NOMO-1 treated with dmso at 0.1 percent for 144 hours (cell line): Measurements from ENCODE around the gene ALG10B.
"Not testable (repeated sequence)": the region's sequence is repeated elsewhere in the genome, so short reads cannot be mapped to it uniquely, and the experiment has no call there.

Experiments
- DNase-seq: peaks from one replicate; lab custom pipeline; 2025; ENCODE audit not compliant: unreplicated experiment; lab: John Stamatoyannopoulos, UW

ALG10B gene, protein sequence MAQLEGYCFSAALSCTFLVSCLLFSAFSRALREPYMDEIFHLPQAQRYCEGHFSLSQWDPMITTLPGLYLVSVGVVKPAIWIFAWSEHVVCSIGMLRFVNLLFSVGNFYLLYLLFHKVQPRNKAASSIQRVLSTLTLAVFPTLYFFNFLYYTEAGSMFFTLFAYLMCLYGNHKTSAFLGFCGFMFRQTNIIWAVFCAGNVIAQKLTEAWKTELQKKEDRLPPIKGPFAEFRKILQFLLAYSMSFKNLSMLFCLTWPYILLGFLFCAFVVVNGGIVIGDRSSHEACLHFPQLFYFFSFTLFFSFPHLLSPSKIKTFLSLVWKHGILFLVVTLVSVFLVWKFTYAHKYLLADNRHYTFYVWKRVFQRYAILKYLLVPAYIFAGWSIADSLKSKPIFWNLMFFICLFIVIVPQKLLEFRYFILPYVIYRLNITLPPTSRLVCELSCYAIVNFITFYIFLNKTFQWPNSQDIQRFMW

DNA sequence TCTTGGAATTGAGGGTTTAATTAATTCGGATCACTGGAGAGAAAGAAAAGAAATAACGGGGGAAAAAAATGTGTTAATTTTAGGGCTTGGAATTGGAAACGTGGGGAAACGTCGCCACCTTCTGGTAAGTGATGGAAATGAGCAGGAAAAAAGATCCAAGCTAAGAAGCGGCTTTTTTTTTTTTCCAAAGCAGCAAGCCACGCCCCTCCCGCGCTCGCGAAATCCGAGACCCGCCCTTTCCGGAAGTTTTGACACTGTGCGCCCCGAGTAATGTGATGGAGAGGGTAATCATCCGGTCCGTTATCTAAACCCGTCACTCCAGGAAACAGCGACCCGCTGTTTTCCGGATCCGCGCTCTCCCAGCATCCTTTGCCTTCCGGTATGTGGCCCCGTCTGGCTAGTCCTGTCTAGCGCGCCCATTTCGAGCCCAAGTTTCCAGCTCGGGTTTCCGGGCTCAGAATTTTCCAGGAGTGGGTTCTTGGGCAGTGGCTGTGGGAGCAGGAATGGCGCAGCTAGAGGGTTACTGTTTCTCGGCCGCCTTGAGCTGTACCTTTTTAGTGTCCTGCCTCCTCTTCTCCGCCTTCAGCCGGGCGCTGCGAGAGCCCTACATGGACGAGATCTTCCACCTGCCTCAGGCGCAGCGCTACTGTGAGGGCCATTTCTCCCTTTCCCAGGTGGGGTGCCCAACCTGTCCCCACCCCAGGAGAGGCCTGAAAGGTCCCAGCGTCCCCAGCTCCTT, at the start of gene ALG10B:
Gene ALG10B (plus strand): TSS at position 384 of the 739 bp plus-strand sequence. CDS start 120 bp downstream, at position 504.
- DNase-seq = peak; percentile 96

DNA sequence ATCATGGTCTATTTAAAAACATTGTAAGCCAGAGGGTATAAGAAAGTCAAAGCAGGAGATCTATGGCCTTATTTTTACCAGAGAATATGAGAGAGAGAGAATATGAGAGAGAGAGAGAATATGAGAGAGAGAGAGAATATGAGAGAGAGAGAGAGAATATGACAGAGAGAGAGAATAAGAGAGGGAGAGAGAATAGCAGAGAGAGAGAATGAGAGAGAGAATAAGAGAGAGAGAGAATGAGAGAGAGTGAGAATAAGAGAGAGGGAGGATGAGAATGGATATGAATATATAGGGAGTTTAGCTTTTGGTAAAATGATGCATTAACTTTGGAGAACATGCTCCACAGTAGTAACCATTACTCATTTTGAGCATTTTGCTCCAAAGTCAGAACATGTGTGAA, 48.0 kb upstream of the ALG10B start:
- DNase-seq = no peak

DNA sequence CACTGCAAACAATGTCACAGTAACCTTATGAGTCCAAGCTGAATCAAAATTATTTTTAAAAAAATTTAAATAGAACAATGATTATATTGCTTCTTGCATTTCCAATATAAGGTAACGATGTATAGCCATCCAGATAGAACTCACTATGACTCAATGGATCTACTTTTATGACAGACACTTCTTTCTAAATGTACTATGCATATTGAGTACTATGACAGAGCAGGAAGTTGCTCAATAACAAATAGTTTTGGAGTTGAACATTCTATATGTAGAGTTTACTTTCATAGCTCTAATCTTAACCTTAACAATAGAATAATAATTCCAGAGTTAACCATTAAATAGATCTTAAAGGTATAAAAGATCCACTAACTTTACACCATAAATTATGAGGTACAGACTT, 46.7 kb upstream of the ALG10B start:
- no peak for DNase-seq

DNA sequence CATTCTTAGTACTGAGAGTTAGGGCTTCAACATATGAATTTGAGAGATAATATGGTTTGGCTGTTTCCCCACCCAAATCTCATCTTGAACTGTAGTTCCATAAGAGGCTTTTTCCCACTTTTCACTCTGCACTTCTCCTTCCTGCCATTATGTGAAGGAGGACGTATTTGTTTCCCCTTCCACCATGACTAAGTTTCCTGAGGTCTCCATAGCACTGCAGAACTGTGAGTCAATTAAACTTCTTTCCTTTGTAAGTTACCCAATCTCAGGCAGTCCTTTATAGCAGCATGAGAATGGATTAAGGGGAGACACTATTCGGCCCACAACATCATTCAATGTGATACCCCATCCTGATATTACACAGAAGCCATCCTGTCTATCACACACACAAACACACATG, 36.8 kb upstream of the ALG10B start:
- no peak for DNase-seq

DNA sequence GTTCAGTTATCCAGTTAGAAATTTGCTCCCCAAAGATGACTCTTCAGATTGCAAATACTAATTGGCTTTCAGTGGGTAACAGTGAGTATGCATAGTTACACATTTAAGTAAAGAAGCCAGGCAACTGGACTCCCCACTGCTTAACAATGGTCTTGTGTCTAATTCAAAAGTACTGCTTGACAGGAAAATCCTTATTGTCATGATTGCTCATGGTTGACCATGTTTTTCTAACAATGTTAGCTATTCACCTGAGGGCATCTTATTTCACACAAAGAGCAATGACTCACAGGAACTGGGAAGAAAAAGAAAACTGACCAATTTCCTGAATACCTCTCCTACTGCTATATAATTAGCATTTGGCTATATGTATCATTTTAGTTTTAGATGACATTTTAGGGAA, 33.7 kb upstream of the ALG10B start:
- DNase-seq = no peak

DNA sequence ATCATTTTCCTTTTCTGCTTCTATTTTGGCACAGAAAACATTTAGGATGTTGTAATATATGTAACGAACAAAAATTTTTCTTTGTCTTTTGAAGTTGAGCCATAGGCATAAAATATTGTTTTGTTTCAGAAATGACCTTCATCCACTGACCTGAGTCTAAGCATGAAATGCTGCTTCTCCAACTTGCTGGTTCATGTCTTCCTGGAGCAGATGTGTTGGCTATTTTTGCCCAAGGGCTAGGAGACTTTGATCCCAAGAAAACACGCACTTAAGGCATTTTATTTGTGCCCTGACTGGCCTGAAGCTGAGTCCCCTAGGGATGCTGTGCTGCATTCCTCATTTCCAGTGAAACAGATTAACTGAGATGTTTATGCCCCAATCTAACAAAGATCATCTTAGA, 27.2 kb upstream of the ALG10B start:
- no peak for DNase-seq

DNA sequence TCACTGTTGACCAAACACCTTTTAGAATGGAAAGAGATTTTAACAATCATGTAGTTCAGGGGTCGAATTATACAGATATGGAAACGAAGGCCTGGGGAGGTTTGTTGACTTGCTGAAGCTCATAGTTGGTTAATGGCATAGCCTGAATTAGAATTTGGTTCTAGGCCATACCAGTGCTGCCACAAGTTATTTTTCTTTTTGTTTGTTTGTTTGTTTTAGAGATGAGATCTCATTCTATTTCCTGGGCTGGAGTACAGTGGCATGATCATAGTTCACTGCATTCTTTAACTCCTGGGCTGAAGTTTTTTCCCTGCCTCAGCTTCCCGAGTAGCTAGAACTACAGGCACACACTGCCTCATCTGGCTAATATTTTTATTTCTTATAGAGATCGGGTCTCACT, 25.4 kb upstream of the ALG10B start:
- no peak for DNase-seq

DNA sequence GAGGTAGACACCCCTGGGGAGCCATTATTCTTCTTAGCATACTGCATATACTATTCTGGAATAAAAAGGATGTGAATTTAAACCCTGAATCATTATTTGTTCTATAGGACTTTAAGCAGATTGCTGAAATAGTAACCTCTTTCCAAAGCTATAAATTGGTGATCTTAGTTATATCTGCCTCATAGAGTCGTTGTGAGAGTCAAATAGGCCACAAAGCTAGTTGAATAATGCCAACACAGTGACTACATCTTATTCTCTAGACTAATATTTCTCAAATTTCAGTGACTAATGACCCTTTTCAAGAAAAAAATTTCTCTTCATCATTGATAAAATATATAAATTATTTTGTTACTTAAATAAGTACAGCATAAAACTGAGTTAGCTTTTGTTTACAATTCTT, 13.6 kb upstream of the ALG10B start:
- DNase-seq = not testable (repeated sequence)

DNA sequence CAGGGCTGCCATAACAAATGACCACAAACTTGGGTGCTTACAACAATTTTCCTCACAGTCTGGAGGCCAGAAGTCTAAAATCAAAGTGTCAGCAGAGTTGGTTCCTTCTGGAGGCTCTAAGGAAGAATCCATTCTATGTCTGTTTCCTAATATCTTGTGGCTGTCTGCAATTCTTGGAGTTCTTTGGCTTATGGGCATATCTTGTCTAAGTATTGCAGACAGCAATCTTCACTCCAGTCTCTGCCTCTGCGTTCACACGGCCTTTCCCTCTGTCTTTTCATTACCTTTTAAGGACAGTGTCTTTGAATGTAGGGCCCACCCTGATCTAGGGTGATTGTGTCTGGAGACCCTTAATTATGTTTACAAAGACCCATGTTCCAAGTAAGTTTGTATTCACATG, 5.4 kb downstream of the ALG10B start:
- not testable (repeated sequence) for DNase-seq

DNA sequence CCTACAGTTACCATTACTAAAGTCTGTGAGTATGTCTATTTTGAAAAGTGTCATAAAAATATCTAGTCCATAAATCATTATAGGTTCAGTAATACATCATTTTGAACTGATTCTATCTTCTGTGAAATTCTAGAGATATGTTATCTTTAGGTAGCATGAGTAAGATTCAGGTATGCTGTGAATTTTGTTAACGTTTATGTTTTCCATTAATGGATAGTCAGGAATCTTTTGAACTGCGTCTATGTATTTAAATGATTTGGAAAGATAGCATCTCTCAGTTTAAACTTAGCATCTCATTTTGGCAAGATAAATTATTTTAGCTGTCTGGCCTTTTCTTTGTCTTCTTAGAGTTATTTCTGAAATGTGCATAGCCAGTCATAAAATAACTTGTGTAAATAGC, 8.3 kb downstream of the ALG10B start:
- no peak for DNase-seq

DNA sequence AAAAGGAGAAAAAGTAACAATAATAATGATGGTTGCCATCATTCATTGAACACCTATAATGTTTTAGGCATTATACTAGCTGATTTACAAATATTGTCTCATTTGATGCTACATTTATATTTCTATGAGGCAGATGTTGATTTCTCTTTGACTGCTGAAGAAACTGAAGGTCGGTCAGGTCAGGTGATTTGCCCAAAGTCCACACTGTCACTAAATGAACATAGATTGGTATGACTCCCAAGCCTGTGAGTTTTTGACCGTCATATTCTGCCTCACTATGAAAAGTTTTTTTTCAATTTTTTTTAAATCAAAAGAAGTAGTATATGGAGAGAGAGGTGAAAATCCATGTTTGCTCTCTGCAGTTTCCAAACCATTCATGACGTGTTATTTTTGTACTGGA, 10.8 kb downstream of the ALG10B start:
- no peak for DNase-seq

DNA sequence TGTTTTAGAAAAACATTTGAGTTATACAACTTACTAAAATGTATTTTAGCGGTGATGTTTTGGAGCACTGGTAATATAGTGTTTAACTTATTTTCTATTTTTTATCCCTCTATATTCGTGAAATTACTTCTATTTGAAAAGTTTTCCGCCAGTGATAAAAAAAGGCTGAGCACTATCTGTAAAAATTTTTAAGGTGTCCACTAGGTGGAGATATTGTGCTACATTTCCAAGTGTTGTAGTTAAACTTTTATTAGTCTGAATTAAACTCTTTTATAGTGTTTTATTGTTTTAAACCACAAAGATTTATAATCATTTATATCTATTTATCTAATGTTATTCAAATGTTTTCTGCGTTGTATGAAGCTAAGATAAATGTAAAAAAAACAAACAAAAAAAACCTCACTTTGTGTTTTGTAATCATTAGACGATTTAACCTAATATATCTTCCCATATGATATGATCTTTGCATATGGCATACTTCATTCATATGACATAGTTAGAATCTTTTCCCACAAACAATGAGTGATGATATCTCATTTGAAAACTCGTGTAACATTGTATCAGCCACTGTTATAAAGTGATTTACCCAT, 11.8 kb downstream of the ALG10B start:
- DNase-seq = no peak

DNA sequence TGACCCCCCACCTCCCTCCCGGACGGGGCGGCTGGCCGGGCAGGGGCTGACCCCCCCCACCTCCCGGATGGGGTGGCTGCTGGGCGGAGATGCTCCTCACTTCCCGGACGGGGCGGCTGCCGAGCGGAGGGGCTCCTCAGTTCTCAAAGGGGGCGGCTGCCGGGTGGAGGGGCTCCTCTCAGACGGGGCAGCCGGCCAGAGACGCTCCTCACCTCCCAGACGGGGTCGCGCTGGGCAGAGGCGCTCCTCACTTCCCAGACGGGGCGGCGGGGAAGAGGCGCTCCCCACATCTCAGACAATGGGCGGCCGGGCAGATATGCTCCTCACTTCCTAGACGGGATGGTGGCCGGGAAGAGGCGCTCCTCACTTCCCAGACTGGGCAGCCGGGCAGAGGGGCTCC, 13.8 kb downstream of the ALG10B start:
- not testable (repeated sequence) for DNase-seq

DNA sequence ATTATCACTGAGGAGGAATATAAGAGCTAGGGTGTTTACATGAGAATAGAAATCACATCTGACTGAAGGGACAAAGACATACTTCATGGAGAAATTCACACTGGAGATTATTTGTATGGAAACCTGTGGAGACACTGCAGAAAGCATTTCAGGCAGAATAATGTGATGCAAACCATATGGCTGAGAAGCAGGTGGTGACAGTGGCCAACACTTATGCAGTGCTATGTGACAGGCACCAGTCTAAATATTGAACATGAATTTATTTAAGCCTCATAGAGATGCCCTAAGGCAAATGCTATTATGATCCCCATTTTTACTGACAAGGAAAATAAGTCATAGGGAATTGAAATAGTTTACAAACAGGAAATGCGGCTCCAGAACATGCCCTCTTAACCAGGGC, 16.2 kb downstream of the ALG10B start:
- no peak for DNase-seq

DNA sequence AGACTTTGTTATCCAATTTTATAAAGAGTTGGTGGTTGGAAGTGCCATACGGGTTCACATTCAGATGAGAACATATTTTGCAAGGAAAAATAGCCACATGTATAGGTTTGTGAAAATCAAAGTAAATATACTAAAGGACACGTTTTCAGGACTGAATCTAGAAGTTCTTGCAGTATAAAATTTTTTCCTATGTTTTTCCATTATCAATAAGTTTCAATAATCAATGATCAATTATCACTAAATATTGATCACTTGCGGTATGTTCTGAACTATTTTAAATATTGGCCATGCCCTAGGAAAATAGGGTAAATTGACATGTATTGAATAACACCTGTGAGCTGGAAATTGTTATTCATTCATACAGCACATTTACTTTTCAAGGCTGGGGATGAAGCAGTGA, 25.9 kb downstream of the ALG10B start:
- no peak for DNase-seq

DNA sequence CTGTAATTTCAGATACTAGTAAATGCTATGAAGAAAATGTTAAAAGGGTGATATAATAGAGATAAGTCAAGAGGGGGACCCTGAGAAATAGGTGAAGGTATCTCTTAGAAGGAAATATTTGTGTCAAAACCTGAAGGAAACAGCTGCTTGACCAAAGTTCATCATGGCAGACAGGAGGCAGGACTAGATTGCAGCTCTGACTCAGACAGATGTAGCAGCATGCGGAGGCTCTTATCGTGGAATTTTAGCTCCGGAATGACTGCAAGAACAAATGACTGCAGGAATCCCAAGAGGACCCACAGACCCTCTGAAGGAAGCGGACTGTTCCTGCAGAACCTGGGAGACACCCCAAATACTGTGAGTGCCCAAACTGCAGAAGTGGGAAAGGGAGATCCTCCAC, 26.7 kb downstream of the ALG10B start:
- not testable (repeated sequence) for DNase-seq

DNA sequence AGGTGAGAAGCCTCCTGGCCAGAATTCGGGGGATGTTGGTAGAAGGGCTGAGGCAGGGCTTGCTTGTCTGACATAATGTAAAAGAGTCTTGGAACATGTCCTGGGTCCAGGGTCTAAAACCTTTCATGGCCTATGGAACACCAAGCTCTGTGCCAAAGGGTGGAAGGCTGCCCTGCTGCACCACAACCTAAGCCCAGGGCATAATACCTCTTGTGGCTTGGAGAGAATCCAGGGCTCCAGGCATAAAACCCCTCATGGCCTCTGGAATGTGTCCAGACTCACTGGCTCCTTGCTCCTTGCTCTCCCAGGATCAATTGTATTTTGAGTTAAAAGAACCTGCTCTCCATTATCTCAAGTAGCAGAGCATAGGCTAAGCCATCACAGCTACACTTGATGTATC, 27.3 kb downstream of the ALG10B start:
- DNase-seq = not testable (repeated sequence)

DNA sequence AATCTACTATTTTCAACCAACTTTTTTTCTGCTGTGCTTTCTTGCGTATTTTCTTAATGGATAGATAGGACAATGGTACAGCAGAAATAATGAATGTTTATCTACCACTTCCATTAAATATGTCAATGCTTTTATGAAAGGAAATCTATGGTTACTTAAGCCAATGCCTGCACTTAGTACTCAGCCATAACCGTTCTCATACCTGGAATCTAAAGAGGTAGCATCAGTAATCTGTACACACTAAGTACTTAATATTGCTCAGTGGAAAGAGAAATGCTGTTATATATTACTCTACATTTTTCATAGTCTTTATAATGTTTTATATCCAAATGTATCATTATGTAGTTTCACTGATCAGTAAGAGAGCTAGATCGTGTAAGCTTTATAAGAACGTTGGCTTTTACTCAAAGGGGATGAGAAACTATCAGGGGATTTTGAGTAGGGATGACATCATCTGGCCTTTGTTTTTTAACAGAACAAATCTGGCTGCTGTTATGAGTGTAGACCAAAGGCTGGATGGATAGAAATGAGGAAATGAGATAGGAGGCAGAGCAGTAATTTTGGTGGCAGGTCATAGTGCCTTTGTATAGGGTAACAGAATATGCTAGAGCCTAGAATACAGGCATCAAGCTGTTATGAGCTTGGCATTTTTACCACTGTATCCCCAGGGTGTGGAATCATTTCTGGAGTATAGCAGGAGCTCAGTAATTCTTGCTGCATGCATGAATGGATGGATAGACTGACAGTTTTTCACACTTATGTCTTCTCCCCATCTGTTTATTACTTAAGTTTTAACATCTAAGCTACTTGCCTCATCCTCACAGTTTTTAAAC, 34.0 kb downstream of the ALG10B start:
- DNase-seq = peak; percentile 14

DNA sequence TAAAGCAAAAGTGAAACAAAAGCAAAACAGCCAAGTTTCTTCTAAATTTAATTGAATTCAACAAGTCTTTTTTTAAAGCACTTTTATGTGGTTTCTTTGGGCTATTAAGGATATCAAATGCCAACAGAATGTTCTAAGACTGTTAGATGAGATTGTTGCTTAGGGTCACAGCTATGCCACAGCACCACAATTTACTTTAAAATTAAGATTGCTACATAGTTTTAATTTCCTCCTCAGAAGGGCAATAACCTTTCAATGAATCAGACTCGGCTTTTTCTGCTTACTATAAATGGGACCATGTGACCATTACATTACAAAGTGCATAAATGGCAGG, 34.6 kb downstream of the ALG10B start:
- DNase-seq = not testable (repeated sequence)

DNA sequence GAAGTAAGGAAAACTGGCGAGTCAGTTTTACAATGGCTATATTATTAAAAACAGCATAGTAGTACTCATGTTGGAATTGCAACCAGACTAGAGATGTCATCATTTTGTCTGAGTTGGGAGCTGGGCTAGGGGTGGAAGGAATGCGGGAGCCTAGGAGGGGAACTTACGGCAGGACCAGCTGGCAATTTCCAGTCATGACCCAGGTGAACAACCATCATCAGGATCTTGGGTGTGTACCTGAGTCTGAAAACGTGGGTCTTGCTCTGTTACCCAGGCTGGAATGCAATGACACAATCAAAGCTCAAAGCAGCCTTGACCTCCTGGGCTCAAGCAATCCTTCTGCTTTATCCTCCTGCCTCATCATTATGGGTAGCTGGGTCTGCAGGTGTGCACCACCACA, 50.9 kb downstream of the ALG10B start:
- DNase-seq = no peak

DNA sequence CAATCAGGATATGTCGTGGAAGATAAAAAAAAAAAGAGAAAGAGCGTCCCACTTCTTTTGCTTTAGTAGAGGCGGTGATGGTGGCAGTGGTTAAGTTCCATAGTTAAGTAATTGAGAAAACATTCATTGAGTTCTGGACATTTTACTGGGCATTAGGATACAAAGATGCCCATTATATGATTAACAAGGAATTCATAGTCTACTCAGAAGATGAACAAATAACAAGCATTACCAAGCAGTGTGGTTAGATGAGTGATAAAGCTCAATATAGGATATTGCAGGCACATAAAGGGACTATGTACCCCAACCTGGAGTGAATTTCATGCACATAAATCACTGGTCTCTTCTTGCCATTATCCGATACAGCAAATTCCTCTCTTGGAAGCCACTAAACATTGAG, 53.7 kb downstream of the ALG10B start:
- DNase-seq = no peak
